AG10803 (cell line): ENCODE results near the gene ACRBP.

ENCODE experiments used
- DNase-seq: peaks from one replicate; pipeline ENCODE4 v3.0.0; 2010; ENCODE audit warnings: low read depth
- H3K4me3 ChIP-seq: 2 replicates; pipeline ENCODE4 v1.5.1; 2011; ENCODE audit warnings: mild to moderate bottlenecking, low read length, control low read depth
- TF ChIP-seq, protein P1 (sequence below): conservative IDR thresholded peaks from 2 replicates; pipeline ENCODE4 v1.5.1; 2011; ENCODE audit warnings: mild to moderate bottlenecking, low read length, control low read depth, inconsistent platforms

The ACRBP gene

GRCh38 chr12:6639151-6639801, 8.0 kb downstream of the ACRBP start:
- DNase-seq: no peak
- TF ChIP-seq, protein P1, sequence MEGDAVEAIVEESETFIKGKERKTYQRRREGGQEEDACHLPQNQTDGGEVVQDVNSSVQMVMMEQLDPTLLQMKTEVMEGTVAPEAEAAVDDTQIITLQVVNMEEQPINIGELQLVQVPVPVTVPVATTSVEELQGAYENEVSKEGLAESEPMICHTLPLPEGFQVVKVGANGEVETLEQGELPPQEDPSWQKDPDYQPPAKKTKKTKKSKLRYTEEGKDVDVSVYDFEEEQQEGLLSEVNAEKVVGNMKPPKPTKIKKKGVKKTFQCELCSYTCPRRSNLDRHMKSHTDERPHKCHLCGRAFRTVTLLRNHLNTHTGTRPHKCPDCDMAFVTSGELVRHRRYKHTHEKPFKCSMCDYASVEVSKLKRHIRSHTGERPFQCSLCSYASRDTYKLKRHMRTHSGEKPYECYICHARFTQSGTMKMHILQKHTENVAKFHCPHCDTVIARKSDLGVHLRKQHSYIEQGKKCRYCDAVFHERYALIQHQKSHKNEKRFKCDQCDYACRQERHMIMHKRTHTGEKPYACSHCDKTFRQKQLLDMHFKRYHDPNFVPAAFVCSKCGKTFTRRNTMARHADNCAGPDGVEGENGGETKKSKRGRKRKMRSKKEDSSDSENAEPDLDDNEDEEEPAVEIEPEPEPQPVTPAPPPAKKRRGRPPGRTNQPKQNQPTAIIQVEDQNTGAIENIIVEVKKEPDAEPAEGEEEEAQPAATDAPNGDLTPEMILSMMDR: no peak
- H3K4me3 ChIP-seq: no peak overlapping the region

- no peak for DNase-seq
- no peak overlapping the region for H3K4me3 ChIP-seq
- TF ChIP-seq, protein P1: no peak
These were observed 8.9 kb downstream of the ACRBP start for GRCh38 chr12:6638305-6638704.

GRCh38 chr12:6635856-6636531, 11.2 kb downstream of the ACRBP start, which contains the start of gene LPAR5:
TSS of gene LPAR5 (minus strand) at chr12:6635959. CDS start at chr12:6621248, 14,711 bp downstream.
- DNase-seq: peak; percentile 20
- H3K4me3 ChIP-seq: no peak within 1 kb of the TSS
- TF ChIP-seq, protein P1: no peak

DNA sequence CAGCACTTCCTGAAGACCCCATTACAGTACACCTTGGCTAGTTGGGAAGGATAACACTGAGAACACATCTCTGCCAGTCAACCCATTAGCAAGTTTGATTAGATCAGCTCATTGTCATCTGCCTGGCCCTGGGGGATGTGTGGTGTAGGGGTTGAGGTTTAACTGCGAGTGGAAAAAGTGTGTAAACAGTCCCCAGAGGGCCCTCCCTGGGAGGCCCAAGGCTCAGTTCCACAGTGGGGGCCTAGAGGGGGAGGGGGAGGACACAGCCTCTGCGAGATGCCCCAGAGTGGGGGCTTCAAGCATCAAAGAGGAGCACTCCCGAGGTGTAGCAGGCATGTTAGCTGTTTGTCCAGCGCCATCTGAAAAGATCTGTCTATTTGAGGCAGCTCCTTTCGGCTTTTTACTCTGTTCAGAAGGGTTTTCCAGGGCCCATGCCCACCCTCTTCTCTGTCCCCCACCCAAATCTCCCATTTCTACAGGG, 11.8 kb downstream of the ACRBP start:
- TF ChIP-seq, protein P1: no peak
- DNase-seq: no peak
- H3K4me3 ChIP-seq: no peak overlapping the region

GRCh38 chr12:6632026-6632983, 14.9 kb downstream of the ACRBP start:
- TF ChIP-seq, protein P1: no peak
- no peak for DNase-seq
- H3K4me3 ChIP-seq: no peak overlapping the region

DNA sequence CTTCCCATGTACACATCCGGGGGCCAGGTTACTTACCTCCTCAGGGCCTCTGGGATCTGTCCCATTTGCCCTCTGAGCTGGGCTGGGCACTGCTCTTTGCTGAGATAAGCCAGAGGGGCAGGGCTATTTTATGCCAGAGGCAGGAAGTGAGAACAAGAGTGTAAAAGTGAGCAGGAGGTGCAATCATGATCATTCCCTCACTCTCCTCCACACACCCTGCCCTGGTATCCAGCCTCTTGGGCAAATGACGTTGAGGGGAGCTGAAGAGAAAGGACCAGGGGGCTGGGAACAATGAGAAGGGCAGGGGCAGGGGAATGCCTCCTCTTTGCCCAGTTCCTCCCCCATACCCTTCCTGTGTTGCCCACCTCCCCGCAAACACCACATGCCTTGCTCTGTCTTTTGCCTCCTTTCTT, 15.7 kb downstream of the ACRBP start:
- TF ChIP-seq, protein P1: no peak
- H3K4me3 ChIP-seq: no peak overlapping the region
- DNase-seq: no peak
